ENCODE measurements around the gene XPR1.

GRCh38 chr1:180633057-180634056, 1.5 kb downstream of the XPR1 start:
- no peak for TF ChIP-seq REST (IDR thresholded peaks at IDR 0.05; ENCODE audit: insufficient read depth in 1 of 2, low read depth in 2 of 2, low read length in 1 of 2)
- TF ChIP-seq CTCF (IDR thresholded peaks at IDR 0.05) = no peak
- no peak for TF ChIP-seq POLR2AphosphoS5 (IDR thresholded peaks at IDR 0.05; ENCODE audit: low read depth, low read length)
- no peak for TF ChIP-seq SIN3A (IDR thresholded peaks at IDR 0.05; ENCODE audit: borderline replicate concordance, insufficient read depth, low read depth, low read length)
